Sciatic nerve (tissue), 2 donors: ENCODE measurements around the gene SDE2. TPM values are rescaled to one million over a fixed set of nuclear protein-coding genes. Genes with fewer than 3 reads are reported as not detected.

Experiments used
- ATAC-seq: fragments of 200-7000 bp; cut with Tn5 transposase; one replicate; pipeline ENCODE4 v1.9.1; 2020; ENCODE audit warnings: mild to moderate bottlenecking, moderate library complexity
- DNase-seq: peaks from one replicate; pipeline ENCODE4 v3.0.0-alpha.2; 2020; ENCODE audit warnings: low spot score
- intact Hi-C: fragments of 100-400 bp; cut with DNase I; formaldehyde crosslinking; loops from one replicate; pipeline ENCODE4 v1.14.2; 2022
- total RNA-seq: library from RNA; stranded (reverse); fragmentation: NEBNext Ultra II Directional; extraction: Animal tissue kit (Norgen Biotek cat#: 25700); gene quantifications from one replicate; pipeline ENCODE4 v1.2.1, GENCODE V29; 2021
- donor health status: DM: no; HTN: no; CAD: no.
- donor health status: DM: no; HTN: no; CAD: no.

SDE2 gene
- total RNA-seq, 1 donor from 2014 or later = 22.3 TPM

DNA sequence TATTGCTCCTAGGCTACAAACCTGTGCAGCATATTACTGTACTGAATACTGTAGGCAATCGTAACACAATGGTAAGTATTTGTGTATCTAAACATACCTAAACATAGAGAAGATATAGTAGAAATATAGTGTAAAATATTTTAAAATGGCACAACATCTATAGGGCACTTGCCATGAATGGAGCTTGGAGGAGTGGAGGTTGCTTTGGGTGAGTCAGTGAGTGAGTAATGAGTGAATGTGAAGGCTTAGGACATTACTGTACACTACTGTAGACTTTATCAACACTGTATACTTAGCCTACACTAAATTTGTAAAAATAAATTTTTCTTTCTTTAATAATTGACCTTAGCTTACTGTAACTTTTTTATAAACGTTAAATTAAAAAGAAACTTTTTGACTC is 66.1 kb downstream of the SDE2 start:
- DNase-seq (no peak), ATAC-seq (no peak)
- intact Hi-C loops = no loop called here

Other genes with a start within 250 kb of the SDE2 start
- gene SRP9, start 221.5 kb downstream of the SDE2 start, total RNA-seq = 151 TPM
- gene EPHX1, start 189.2 kb downstream of the SDE2 start, total RNA-seq = 232 TPM
- gene TMEM63A, start 117.0 kb downstream of the SDE2 start, total RNA-seq = 95.7 TPM
- gene LEFTY1, start 110.2 kb downstream of the SDE2 start, total RNA-seq = 0.89 TPM
- gene PYCR2, start 75.1 kb downstream of the SDE2 start, total RNA-seq = 52.2 TPM
- gene LEFTY2, start 58.1 kb downstream of the SDE2 start, total RNA-seq = 0.31 TPM
- 314 TPM for gene H3-3A, start 63.4 kb upstream of the SDE2 start, total RNA-seq
- 49.8 TPM for gene ACBD3, start 187.4 kb upstream of the SDE2 start, total RNA-seq
- gene MIXL1, start 224.3 kb upstream of the SDE2 start, total RNA-seq = not detected